ENCODE measurements around the gene GPS2.
A peak's percentile ranks its signal among the peaks of the same experiment; 100 is the strongest.

Gene GPS2

DNA sequence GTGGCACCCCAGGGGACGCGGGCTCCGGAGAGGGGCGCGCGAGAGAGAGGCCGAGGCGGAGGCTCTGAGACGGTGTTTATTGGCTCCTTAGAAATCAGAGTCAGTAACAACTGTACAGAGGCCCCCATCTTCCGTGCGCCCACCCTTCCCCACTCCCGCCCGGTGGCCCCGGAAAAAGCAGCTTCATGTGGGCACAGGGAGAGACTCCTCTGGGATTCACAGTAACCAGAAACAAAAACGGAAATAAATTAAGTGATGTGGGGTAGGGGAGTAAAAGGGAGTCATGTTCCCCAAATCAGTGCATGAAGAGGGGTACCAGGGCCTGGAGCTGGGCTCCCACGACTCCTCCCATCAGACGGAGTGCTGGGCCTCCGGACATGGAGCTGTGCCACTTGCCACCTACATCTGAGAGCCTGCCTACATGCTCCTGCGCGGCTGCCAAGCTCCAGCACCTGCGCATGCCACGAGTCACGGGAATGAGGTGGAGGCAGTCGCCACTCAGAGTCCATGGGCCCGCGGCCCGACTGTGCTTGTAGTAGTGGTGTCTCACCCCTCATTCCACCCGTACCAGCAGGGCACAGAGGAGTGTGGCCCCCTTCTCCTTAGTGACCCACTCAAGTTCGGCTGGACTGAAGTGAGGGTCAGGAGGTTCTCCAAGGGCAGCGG lies 543 bp upstream of the GPS2 start:
- Histone ChIP-seq H3K9me3 (ENCODE audit: control insufficient read depth, insufficient read depth, low read length) (no peaks in the 10 kb centered on the region), H3K4me1 (ENCODE audit: insufficient read depth, low read length) (no peaks in the 10 kb centered on the region; the same call in 1 of the 2 replicates), H3K9ac (ENCODE audit: low read depth, low read length) (peak overlapping the region; percentile 46), H3K36me3 (ENCODE audit: insufficient read depth, low read length) (peaks cover 32% of the 10 kb centered on the region)

DNA sequence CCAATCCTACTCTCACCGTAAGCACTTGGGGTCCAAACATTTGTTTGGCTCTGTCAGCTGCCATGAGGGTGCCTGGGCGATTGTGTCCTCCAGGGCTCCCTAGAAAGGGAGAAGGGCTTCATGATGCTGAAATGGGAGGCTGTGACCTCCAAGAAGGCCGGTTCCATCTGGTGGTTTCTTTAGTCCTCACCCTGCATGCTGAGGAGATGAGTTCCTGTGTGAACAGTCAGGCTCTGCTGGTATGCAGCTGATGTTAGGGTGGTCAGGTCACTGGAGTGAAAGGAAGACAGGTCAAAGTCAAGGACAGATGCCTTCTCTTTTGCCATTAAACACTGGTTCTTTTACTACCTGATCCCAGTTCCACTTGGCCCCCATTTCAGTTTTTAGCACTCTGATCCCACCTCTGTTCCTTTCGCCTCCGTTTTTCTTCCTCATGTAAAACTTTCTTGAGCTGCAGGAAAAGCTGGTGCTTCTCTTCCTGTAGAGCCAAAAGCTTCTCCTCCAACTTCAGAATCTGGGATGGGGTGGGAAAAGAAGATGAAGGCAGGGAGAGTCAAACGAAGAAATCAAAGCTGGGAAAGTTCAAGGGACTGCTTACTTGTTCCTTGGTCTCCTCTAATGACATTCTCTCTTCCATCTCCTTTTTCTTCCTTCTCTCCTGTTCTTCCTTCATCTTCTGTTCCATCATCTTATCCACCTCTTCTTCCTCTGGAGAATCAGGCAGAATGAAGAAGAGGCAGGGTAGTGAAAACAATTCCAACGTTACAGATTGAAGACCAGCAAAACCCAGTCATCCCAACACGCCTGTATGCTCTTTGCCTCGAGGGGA lies 1.1 kb downstream of the GPS2 start:
- Histone ChIP-seq H3K9ac (ENCODE audit: low read depth, low read length) (peak overlapping the region; percentile 46), H3K36me3 (ENCODE audit: insufficient read depth, low read length) (peaks cover 37% of the 10 kb centered on the region), H3K9me3 (ENCODE audit: control insufficient read depth, insufficient read depth, low read length) (no peaks in the 10 kb centered on the region), H3K4me1 (ENCODE audit: insufficient read depth, low read length) (peaks cover 4% of the 10 kb centered on the region)

DNA sequence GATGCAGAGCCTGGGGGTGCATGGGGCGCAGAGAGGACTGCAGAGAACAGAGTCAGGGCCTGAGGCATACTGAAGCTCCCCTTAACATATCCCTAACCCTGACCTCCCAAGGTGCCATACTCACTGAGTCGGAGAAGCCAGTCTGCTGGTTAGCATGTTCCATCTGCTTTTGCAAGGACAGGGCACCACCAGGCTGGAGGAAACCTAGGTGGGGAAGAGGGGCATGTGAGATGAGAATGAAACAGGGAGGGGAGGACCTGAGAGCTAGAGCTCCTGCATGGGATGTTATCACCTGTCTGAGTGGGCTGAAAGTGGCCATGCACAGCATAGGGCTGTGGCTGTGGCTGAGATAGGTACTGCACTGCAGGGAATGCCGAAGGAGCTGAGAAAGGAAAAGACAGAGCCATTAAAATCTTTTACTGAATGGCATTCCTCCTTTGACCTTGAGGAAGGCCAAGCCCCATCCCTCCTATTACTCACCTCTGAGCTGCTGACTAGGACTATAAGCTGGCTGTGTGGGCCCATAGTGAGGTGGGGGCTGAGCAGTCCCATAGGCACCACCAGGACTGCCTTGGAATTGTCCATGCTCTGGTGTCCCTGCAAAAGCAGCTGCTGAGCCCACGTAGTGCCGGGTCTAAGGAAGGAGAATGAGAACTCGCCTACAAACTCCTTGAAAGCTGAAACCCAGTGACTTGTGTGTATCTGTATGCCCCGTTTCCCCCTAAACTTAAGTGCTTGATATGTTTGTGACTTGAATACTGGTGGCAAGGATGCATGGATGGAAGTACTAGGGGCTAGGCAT lies 1.9 kb downstream of the GPS2 start:
- peaks cover 37% of the 10 kb centered on the region for H3K36me3 ChIP-seq (ENCODE audit: insufficient read depth, low read length)
- H3K9ac ChIP-seq (ENCODE audit: low read depth, low read length), result no peak overlapping the region
- H3K9me3 ChIP-seq (ENCODE audit: control insufficient read depth, insufficient read depth, low read length), result no peaks in the 10 kb centered on the region
- H3K4me1 ChIP-seq (ENCODE audit: insufficient read depth, low read length), result peaks cover 5% of the 10 kb centered on the region

DNA sequence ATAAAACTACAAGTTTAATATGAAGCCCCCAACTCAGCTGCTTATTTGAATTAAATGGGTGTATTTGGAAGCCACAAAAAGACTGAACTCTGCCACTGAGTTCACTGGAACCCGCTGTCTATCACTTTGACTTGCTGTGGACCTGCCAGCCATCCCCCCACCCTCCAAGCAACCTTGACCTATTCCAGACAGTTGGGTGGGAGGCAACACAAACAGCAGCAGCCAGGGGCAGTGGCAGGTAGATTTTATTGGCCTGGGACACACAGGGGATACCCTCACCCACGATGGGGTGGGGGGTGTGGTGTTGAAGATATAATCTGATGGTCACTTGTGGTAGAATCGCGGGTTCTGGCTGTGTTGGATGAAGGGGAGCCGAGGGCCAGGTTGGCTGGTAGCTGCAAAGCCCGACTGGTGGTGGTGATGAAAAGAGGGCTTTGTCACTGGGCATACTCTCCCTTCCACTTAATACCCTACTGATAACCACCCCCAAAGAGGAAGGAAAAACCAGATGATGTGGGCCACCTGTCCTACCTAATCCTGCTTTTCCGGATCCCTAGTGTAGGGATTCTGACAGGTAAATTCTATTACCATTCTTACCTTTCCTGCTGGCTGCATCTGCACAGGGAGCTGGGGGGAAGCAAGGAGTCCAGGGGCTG lies 2.6 kb downstream of the GPS2 start:
- Histone ChIP-seq H3K9me3 (ENCODE audit: control insufficient read depth, insufficient read depth, low read length) (no peaks in the 10 kb centered on the region), H3K36me3 (ENCODE audit: insufficient read depth, low read length) (peaks cover 32% of the 10 kb centered on the region), H3K9ac (ENCODE audit: low read depth, low read length) (no peak overlapping the region), H3K4me1 (ENCODE audit: insufficient read depth, low read length) (peaks cover 5% of the 10 kb centered on the region)

DNA sequence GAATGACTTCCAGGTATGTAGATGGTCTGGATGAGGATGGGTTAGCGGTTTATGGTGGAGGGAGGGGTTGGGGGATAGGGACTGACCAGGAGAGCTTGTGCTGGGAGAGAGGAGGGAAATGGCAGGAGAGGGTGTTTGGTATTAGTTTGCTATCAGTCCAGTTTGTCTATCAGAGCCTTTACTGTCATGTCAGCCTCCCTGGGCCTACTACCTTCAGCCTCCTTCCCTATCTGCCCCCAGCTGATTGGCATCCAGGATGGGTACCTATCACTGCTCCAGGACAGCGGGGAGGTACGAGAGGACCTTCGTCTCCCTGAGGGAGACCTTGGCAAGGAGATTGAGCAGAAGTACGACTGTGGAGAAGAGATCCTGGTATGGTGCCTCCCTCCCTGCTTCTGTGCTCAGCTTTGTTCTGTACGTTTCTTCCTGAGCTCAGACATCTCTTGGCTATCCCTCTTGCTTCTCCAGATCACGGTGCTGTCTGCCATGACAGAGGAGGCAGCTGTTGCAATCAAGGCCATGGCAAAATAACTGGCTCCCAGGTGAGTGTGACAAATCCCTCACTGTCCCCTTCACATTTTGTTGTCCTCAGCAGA lies 4.0 kb downstream of the GPS2 start:
- peaks cover 27% of the 10 kb centered on the region for H3K36me3 ChIP-seq (ENCODE audit: insufficient read depth, low read length)
- peaks cover 5% of the 10 kb centered on the region for H3K4me1 ChIP-seq (ENCODE audit: insufficient read depth, low read length)
- no peaks in the 10 kb centered on the region for H3K9me3 ChIP-seq (ENCODE audit: control insufficient read depth, insufficient read depth, low read length)
- H3K9ac ChIP-seq (ENCODE audit: low read depth, low read length), result no peak overlapping the region

DNA sequence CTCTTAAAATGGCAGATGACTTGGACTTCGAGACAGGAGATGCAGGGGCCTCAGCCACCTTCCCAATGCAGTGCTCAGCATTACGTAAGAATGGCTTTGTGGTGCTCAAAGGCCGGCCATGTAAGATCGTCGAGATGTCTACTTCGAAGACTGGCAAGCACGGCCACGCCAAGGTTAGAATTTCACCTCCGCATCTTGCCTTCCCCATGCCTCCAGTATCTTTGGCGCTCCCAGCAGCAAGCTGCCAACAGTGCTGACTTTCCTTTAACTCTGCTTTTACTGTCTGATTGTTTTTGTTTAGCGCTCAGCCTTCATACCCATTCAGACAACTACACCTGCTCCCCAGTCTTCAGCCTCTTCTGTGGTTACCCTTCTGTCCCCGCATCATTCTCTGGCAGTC lies 5.5 kb downstream of the GPS2 start:
- Histone ChIP-seq H3K4me1 (ENCODE audit: insufficient read depth, low read length) (peaks cover 5% of the 10 kb centered on the region), H3K9ac (ENCODE audit: low read depth, low read length) (no peak overlapping the region), H3K9me3 (ENCODE audit: control insufficient read depth, insufficient read depth, low read length) (no peaks in the 10 kb centered on the region), H3K36me3 (ENCODE audit: insufficient read depth, low read length) (peaks cover 27% of the 10 kb centered on the region)

DNA sequence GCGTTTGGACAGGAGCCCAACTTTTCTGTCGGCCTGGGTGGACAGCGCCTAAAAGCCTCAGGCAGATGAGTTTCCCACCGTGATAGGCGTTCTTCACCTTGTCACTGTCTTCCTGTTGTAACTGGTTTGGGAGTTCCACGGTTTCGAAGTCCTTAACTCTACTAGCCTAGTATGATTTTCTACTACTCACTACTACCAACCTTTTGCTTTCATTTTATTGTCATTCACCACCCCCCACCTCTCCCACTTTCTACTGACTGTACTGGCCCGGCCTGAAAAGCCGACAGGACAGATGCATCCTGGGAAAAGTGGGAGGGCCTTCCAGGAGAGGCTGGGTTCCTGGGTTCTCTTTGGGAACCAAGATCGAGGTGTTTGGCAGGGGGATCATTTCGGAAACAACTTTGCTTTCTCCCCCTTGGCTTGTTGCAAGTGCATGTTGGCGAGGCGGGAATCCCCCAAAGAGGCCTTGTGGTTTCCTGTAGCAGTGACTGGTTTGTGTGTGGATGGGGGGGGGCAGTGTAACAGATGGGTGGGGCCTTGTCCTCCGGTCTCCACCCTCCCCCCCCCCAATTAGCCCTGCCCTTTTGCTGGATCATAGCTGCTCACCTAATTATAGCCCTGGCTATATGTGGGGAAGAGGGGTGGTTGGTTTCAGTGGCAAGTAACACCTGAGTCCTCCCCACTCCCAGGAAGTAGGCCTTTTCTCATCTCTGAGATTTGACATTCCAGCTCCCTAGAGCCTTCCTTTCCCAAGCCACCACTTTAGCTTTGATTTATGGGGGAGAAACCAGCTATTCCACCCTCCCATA lies 6.3 kb downstream of the GPS2 start:
- Histone ChIP-seq H3K36me3 (ENCODE audit: insufficient read depth, low read length) (peaks cover 27% of the 10 kb centered on the region), H3K9ac (ENCODE audit: low read depth, low read length) (peak overlapping the region; percentile 98), H3K9me3 (ENCODE audit: control insufficient read depth, insufficient read depth, low read length) (no peaks in the 10 kb centered on the region), H3K4me1 (ENCODE audit: insufficient read depth, low read length) (peaks cover 5% of the 10 kb centered on the region)

DNA sequence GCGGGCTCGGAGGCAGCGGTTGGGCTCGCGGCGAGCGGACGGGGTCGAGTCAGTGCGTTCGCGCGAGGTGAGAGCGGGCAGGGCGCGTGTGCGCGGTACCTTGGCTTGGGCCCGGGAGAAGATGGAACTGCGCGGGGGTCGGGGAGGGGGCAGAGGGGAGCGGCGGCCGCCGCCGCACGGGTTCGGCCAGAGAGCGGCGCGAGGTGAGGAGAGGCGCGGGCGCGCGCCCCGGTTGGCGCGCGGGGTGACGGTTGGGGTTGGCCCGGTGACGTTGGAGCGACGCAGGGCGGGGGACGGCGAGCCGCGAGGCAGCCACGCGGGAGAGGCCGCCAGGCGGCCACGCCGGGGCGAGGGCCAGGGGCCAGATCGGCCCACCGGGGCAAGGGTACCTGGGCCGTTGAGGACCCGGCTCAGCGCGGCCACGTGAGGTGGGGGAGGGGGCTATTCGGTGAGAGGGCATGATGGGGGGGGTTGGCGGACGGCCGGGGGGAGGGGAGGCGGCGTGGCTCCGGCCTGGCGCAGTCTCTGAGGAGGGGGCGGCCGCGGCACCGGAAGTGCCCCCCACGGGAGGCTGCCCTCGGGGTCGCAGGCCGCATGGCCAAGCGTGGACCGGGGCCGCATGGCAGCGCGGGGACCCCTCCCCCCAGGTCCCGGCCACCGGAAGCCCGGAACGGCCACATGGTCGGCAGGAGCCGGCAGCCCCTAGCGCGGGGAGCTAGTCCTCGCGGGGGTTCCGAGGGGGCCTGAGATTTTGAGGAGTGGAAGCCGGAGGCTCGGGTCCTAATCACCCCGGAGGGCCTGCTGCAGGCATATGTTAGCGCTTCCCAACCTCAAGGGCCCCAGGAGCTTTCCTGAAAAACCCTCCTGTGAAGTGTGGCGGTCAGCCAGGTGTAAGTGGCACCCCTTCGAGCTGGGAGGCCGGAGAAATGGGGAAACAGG lies 7.2 kb downstream of the GPS2 start:
- Histone ChIP-seq H3K4me1 (ENCODE audit: insufficient read depth, low read length) (peaks cover 5% of the 10 kb centered on the region; the same call in 1 of the 2 replicates), H3K9me3 (ENCODE audit: control insufficient read depth, insufficient read depth, low read length) (no peaks in the 10 kb centered on the region), H3K36me3 (ENCODE audit: insufficient read depth, low read length) (peaks cover 27% of the 10 kb centered on the region), H3K9ac (ENCODE audit: low read depth, low read length) (peak overlapping the region; percentile 98)

DNA sequence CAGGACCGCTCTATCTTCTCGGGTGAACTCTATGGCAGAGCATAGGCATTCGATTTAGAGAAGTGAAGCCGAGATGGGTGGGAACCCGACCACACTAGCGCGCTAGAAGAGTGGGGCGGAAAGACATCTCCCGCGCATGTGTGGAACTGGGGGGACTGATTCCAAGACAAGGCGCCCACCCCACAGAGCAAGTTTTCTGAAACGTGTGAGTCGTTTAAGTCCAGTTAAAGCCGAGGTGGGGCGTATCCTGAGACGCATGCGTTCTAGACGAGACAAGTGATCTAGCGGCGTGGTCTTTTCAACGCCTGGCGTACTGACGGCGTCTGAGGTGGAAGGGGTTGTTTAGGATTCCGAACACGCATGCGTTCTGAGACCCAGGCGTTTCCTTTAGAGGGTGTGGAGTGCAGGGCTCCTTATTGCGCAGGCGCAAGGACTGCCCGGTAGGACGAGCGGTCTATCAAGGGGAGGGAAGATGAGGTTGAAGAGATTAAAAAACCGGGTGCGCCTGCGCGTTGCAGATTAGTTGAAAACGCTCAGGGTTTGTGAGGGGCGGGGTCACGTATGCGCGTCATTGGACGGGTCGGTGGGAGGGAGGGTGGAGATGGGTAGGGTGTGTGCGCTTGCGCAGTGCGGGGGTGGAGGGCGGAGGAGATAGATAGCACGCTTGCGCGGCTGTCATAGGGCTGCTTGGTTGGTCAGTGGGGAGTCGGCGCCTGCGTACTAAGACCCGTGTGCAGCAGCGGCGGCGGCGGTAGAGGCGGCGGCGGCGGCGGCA lies 8.1 kb downstream of the GPS2 start, which contains the start of gene EIF5A:
Gene EIF5A (plus strand): TSS at position 718 of the 775 bp plus-strand sequence. CDS start 2,008 bp downstream, outside the sequence.
- Histone ChIP-seq H3K9me3 (ENCODE audit: control insufficient read depth, insufficient read depth, low read length) (no peaks in the 10 kb centered on the region), H3K4me1 (ENCODE audit: insufficient read depth, low read length) (peaks cover 5% of the 10 kb centered on the region; the same call in 1 of the 2 replicates), H3K9ac (ENCODE audit: low read depth, low read length) (peak within 1 kb of the TSS; percentile 98), H3K36me3 (ENCODE audit: insufficient read depth, low read length) (peaks cover 23% of the 10 kb centered on the region)

DNA sequence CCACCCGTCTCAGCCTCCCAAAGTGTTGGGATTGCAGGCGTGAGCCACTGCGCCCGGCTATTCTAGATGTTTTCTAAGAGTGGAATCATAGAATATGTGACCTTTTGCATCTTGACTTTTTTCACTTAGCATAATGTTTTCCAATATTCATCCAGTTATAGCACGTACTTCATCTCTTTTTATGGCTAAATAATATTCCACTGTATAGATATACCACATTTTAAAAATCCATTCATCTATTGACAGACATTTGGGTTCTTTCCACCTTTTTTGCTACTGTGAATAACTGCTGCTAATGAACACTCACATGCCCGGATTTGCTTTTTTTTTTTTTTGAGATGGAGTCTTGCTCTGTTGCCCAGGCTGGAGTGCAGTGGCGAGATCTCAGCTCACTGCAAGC lies 11.0 kb downstream of the GPS2 start:
- Histone ChIP-seq H3K36me3 (ENCODE audit: insufficient read depth, low read length) (no peaks in the 10 kb centered on the region), H3K9ac (ENCODE audit: low read depth, low read length) (no peak overlapping the region), H3K9me3 (ENCODE audit: control insufficient read depth, insufficient read depth, low read length) (no peaks in the 10 kb centered on the region), H3K4me1 (ENCODE audit: insufficient read depth, low read length) (peaks cover 2% of the 10 kb centered on the region; the same call in 1 of the 2 replicates)

DNA sequence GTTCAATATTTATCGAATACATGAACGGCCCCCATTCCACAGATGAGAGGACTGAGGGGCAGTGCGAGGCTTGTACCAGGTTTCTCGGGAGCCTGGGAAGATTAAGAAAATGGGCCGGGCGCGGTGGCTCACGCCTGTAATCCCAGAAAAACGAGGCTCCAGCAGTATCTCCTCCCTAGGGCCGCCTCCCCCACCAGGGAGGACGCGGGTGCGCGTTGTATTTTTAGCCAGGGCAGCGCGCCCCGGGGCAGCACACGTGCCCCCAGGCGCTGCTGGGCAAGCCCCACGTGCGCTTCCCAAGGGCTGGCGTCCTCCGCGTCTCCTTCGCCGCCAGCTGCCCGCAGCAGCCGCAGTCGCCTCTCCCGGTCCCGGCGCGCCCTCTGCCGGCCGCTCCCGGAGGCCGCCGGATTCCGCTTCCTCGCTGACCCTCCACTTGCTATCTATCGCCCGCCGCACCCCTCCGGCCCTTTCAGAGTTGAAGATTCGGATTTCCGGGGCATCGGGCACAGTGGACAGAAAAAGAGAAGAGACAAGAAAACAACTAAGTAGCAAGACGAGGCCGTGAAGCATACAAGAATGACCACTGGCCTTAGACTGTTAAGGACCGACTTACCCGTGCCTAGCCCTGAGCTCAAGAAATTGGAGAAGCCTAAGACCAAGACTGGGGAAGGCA lies 18.8 kb downstream of the GPS2 start:
- Histone ChIP-seq H3K36me3 (ENCODE audit: insufficient read depth, low read length) (no peaks in the 10 kb centered on the region), H3K9me3 (ENCODE audit: control insufficient read depth, insufficient read depth, low read length) (no peaks in the 10 kb centered on the region), H3K9ac (ENCODE audit: low read depth, low read length) (peak overlapping the region; percentile 7; the same call in 1 of the 2 replicates), H3K4me1 (ENCODE audit: insufficient read depth, low read length) (peaks cover 18% of the 10 kb centered on the region)
